CD14-positive monocyte (primary cell): ENCODE results near the gene TMEM219. TPM values are rescaled to one million over a fixed set of nuclear protein-coding genes. Genes with fewer than 3 reads are reported as not detected.

Source experiments
- DNase-seq, 3 donors: peaks; one replicate each; pipeline ENCODE4 v3.0.0-alpha.2; 2011 to 2022
- H2AFZ ChIP-seq: 2 replicates; pipeline ENCODE4 v1.6.0; 2012; ENCODE audit warnings: mild to moderate bottlenecking, low read depth, low read length, inconsistent platforms; ENCODE audit not compliant: insufficient read depth, poor library complexity, severe bottlenecking
- H3K27ac ChIP-seq, 2 donors: 1 replicate in 1 of 2; 2 replicates in 1 of 2; pipeline ENCODE4 v1.5.1; 2012 to 2013; ENCODE audit warnings: low read length in 2 of 2, control low read depth in 1 of 2, inconsistent platforms in 1 of 2, low read depth in 1 of 2, mild to moderate bottlenecking in 1 of 2
- H3K27me3 ChIP-seq, 2 donors: one replicate each; pipeline versions ENCODE4 v1.6.0 to v1.6.1; 2011 to 2013; ENCODE audit warnings: low read length in 2 of 2; ENCODE audit not compliant: control insufficient read depth in 2 of 2, insufficient read depth in 2 of 2
- H3K36me3 ChIP-seq, 2 donors: replicated peaks in 1 of 2; 1 replicate in 1 of 2; 2 replicates in 1 of 2; pipeline versions ENCODE4 v1.5.1 to v1.6.1; 2012 to 2013; ENCODE audit warnings: low read length in 2 of 2, control low read depth in 1 of 2, inconsistent platforms in 1 of 2, mild to moderate bottlenecking in 1 of 2; ENCODE audit not compliant: insufficient read depth in 2 of 2, control insufficient read depth in 1 of 2
- H3K4me1 ChIP-seq, 2 donors: 1 replicate in 1 of 2; 2 replicates in 1 of 2; pipeline versions ENCODE4 v1.5.1 to v1.6.1; 2012 to 2013; ENCODE audit warnings: low read length in 2 of 2, control low read depth in 1 of 2, inconsistent platforms in 1 of 2, mild to moderate bottlenecking in 1 of 2, moderate library complexity in 1 of 2; ENCODE audit not compliant: insufficient read depth in 2 of 2, control insufficient read depth in 1 of 2
- H3K4me2 ChIP-seq: replicated peaks from 2 replicates; pipeline ENCODE3; 2012; ENCODE audit warnings: low read length, moderate library complexity, mild to moderate bottlenecking; ENCODE audit not compliant: poor library complexity, severe bottlenecking; ENCODE audit errors: extremely low read depth
- H3K4me3 ChIP-seq, 3 experiments: fragments of 200-600 bp in 1 of 3; sonication (generic) in 1 of 3; replicated peaks in 1 of 3; 1 replicate in 2 of 3; 2 replicates in 1 of 3; pipeline ENCODE4 v1.5.1; 2011 to 2013; ENCODE audit warnings: low read length in 3 of 3, mild to moderate bottlenecking in 3 of 3, control low read depth in 2 of 3, low read depth in 2 of 3, inconsistent platforms in 1 of 3, moderate library complexity in 1 of 3
- H3K79me2 ChIP-seq: 2 replicates; pipeline ENCODE4 v1.6.0; 2012; ENCODE audit warnings: mild to moderate bottlenecking, control low read depth, inconsistent platforms, low read length, moderate library complexity; ENCODE audit not compliant: insufficient read depth
- H3K9ac ChIP-seq: 2 replicates; pipeline ENCODE4 v1.6.0; 2017; ENCODE audit warnings: low read length, mild to moderate bottlenecking; ENCODE audit not compliant: insufficient read depth, poor library complexity, severe bottlenecking
- H3K9me3 ChIP-seq, 2 donors: replicated peaks in 1 of 2; 1 replicate in 1 of 2; 2 replicates in 1 of 2; pipeline versions ENCODE4 v1.5.1 to v1.6.1; 2012 to 2013; ENCODE audit warnings: low read length in 2 of 2, control low read depth in 1 of 2; ENCODE audit not compliant: control insufficient read depth in 1 of 2, insufficient read depth in 1 of 2
- H4K20me1 ChIP-seq: 2 replicates; pipeline ENCODE4 v1.6.0; 2012; ENCODE audit warnings: mild to moderate bottlenecking, low read length, control low read depth, moderate library complexity; ENCODE audit not compliant: insufficient read depth
- H3K27ac Mint-ChIP-seq, 7 donors: one replicate each; pipeline ENCODE4 v1.8.0; 2020; ENCODE audit warnings: mild to moderate bottlenecking in 7 of 7, mixed read lengths in 7 of 7, moderate library complexity in 6 of 7, inconsistent platforms in 2 of 7
- H3K27me3 Mint-ChIP-seq, 3 donors: one replicate each; pipeline ENCODE4 v1.8.0; 2021 to 2022; ENCODE audit warnings: low read depth in 3 of 3, mild to moderate bottlenecking in 3 of 3, mixed read lengths in 3 of 3, moderate library complexity in 3 of 3, inconsistent platforms in 1 of 3
- H3K36me3 Mint-ChIP-seq, 2 donors: one replicate each; pipeline ENCODE4 v1.8.0; 2020; ENCODE audit warnings: mixed read lengths in 2 of 2, inconsistent platforms in 1 of 2, mild to moderate bottlenecking in 1 of 2
- H3K4me1 Mint-ChIP-seq: one replicate; pipeline ENCODE4 v1.8.0; 2020; ENCODE audit warnings: mild to moderate bottlenecking, mixed read lengths
- H3K4me3 Mint-ChIP-seq, 2 donors: one replicate each; pipeline ENCODE4 v1.8.0; 2020; ENCODE audit warnings: mild to moderate bottlenecking in 2 of 2, mixed read lengths in 2 of 2, moderate library complexity in 1 of 2
- H3K9me3 Mint-ChIP-seq, 7 donors: one replicate each; pipeline ENCODE4 v1.8.0; 2020 to 2022; ENCODE audit warnings: mixed read lengths in 7 of 7, mild to moderate bottlenecking in 6 of 7, moderate library complexity in 6 of 7, inconsistent platforms in 2 of 7
- CTCF ChIP-seq: fragments of 200-600 bp; IDR thresholded peaks from one replicate; pipeline ENCODE4 v1.8.0; 2022; ENCODE audit warnings: antibody characterized with exemption, mild to moderate bottlenecking
- WGBS: methylation state at CpG from one replicate; pipeline ENCODE4 v1.1.5; 2013; ENCODE audit warnings: missing lambda C conversion rate; ENCODE audit not compliant: insufficient coverage; 5-methylcytosine and 5-hydroxymethylcytosine counted together
- intact Hi-C, 2 donors: fragments of 100-400 bp; cut with micrococcal nuclease; formaldehyde crosslinking; loops; one replicate each; pipeline versions ENCODE4 v1.15.0 to v1.15.1; 2023
- polyA plus RNA-seq, 3 donors: library from polyadenylated mRNA; depleted of rRNA in 1 of 3; unstranded in 2 of 3; stranded (reverse) in 1 of 3; fragments of 300-500 nt in 2 of 3; fragments of >200 nt in 1 of 3; fragmentation: Illumina TruSeq in 2 of 3; gene quantifications; 1 replicate in 2 of 3; 2 replicates in 1 of 3; pipeline ENCODE4 v1.2.3, GENCODE V29; 2012 to 2021

TMEM219 gene
- polyA plus RNA-seq, 3 donors: 157 to 265 (median 227) TPM

GRCh38 chr16:29993903-29994599, 32.2 kb downstream of the TMEM219 start:
- Histone ChIP-seq H3K9ac (no peak overlapping the region), H3K9me3 (no peaks in the 10 kb centered on the region), H4K20me1 (no peaks in the 10 kb centered on the region), H3K27me3 (no peaks in the 10 kb centered on the region), H3K4me1 (peaks cover 18 to 31% of the 10 kb centered on the region in 2 donors), H3K36me3 (peaks cover 43 to 59% of the 10 kb centered on the region in 2 donors), H3K4me2 (peak overlapping the region; percentile 99), H3K4me3 (peak overlapping the region in 1 of 3 experiments; percentile 100), H3K27ac (no peak overlapping the region), H3K79me2 (peaks cover 16% of the 10 kb centered on the region), H2AFZ (peak overlapping the region; percentile 99)
- DNase-seq: no peak
- Mint-ChIP-seq H3K27me3 (peaks cover 0 to 2% (median 0%) of the 10 kb centered on the region in 3 donors), H3K27ac (peak overlapping the region in 5 of 7 donors; percentile 1 to 86 (median 27)), H3K4me3 (peak overlapping the region in 1 of 2 donors; percentile 6), H3K4me1 (peaks cover 23% of the 10 kb centered on the region), H3K9me3 (no peaks in the 10 kb centered on the region), H3K36me3 (peaks cover 36 to 49% of the 10 kb centered on the region in 2 donors)
- TF ChIP-seq CTCF: no peak
- intact Hi-C loops: loop anchor here (5.0 to 10.0 kb wide), 2 partner anchors 179 to 763 kb away; partner anchors contain the start of genes PAGR1 (in 1 of the 2) and PRRT2 (in 1 of the 2)
- 81% methylated on average over 9 of the region's 9 CpGs for WGBS

- 9% methylated on average over 18 of the region's 24 CpGs for WGBS
- peak overlapping the region; percentile 91 to 98 for H3K4me3 Mint-ChIP-seq
- peak overlapping the region; percentile 99 for H2AFZ ChIP-seq
- H3K36me3 ChIP-seq: peaks cover 37 to 59% of the 10 kb centered on the region in 2 donors
- H3K27me3 Mint-ChIP-seq: peaks cover 0 to 4% (median 0%) of the 10 kb centered on the region in 3 donors
- peak overlapping the region; percentile 99 for H3K4me2 ChIP-seq
- H4K20me1 ChIP-seq: no peaks in the 10 kb centered on the region
- no peak for DNase-seq
- H3K9me3 Mint-ChIP-seq: no peaks in the 10 kb centered on the region
- peak overlapping the region; percentile 79 to 100 (median 100) for H3K4me3 ChIP-seq
- peaks cover 16% of the 10 kb centered on the region for H3K79me2 ChIP-seq
- no peak for TF ChIP-seq CTCF
- intact Hi-C loops: loop anchor here (5.0 to 10.0 kb wide), 2 partner anchors 180 to 763 kb away; partner anchors contain the start of genes PAGR1 (in 1 of the 2) and PRRT2 (in 1 of the 2)
- peaks cover 35 to 49% of the 10 kb centered on the region in 2 donors for H3K36me3 Mint-ChIP-seq
- H3K4me1 ChIP-seq: peaks cover 18 to 31% of the 10 kb centered on the region in 2 donors
- H3K27me3 ChIP-seq: no peaks in the 10 kb centered on the region
- no peaks in the 10 kb centered on the region for H3K9me3 ChIP-seq
- peak overlapping the region in 6 of 7 donors; percentile 8 to 98 (median 90) for H3K27ac Mint-ChIP-seq
- H3K9ac ChIP-seq: peak overlapping the region; percentile 81
- peaks cover 23% of the 10 kb centered on the region for H3K4me1 Mint-ChIP-seq
- peak overlapping the region in 1 of 2 donors; percentile 86 for H3K27ac ChIP-seq
These were observed 32.9 kb downstream of the TMEM219 start for GRCh38 chr16:29994600-29995323.
